ENCODE data around the gene WDR77. TPM values are rescaled to one million over a fixed set of nuclear protein-coding genes. Genes with fewer than 3 reads are reported as not detected.

The WDR77 gene
- polyA plus RNA-seq, 3 donors = 38.0 to 49.0 (median 40.7) TPM

- DNase-seq (ENCODE audit: extremely low read depth in 1 of 11, low read depth in 9 of 11, low spot score in 4 of 11) = no peak
These were observed 27.2 kb upstream of the WDR77 start for GRCh38 chr1:111476214-111476613.

GRCh38 chr1:111475701-111476100 lies 26.6 kb upstream of the WDR77 start:
- no peak for DNase-seq (ENCODE audit: extremely low read depth in 1 of 11, low read depth in 9 of 11, low spot score in 4 of 11)

- no peak for DNase-seq (ENCODE audit: extremely low read depth in 1 of 11, low read depth in 9 of 11, low spot score in 4 of 11)
These were observed 25.5 kb upstream of the WDR77 start for GRCh38 chr1:111474521-111474920.

- no peak for DNase-seq (ENCODE audit: extremely low read depth in 1 of 11, low read depth in 9 of 11, low spot score in 4 of 11)
These were observed 25.1 kb upstream of the WDR77 start for GRCh38 chr1:111474106-111474505.

- no peak for DNase-seq (ENCODE audit: extremely low read depth in 1 of 11, low read depth in 9 of 11, low spot score in 4 of 11)
These were observed 22.5 kb upstream of the WDR77 start for GRCh38 chr1:111471538-111471937.

- DNase-seq (ENCODE audit: extremely low read depth in 1 of 11, low read depth in 9 of 11, low spot score in 4 of 11) = no peak
These were observed 22.0 kb upstream of the WDR77 start for GRCh38 chr1:111471012-111471411.

GRCh38 chr1:111470596-111470995 lies 21.5 kb upstream of the WDR77 start:
- no peak for DNase-seq (ENCODE audit: extremely low read depth in 1 of 11, low read depth in 9 of 11, low spot score in 4 of 11)

GRCh38 chr1:111469539-111469938 lies 20.5 kb upstream of the WDR77 start:
- no peak for DNase-seq (ENCODE audit: extremely low read depth in 1 of 11, low read depth in 9 of 11, low spot score in 4 of 11)

GRCh38 chr1:111468717-111469100 lies 19.7 kb upstream of the WDR77 start:
- no peak for DNase-seq (ENCODE audit: extremely low read depth in 1 of 11, low read depth in 9 of 11, low spot score in 4 of 11)

- no peak for DNase-seq (ENCODE audit: extremely low read depth in 1 of 11, low read depth in 9 of 11, low spot score in 4 of 11)
These were observed 19.0 kb upstream of the WDR77 start for GRCh38 chr1:111467865-111468716.

- no peak for DNase-seq (ENCODE audit: extremely low read depth in 1 of 11, low read depth in 9 of 11, low spot score in 4 of 11)
These were observed 17.4 kb upstream of the WDR77 start for GRCh38 chr1:111466480-111466879.

- DNase-seq (ENCODE audit: extremely low read depth in 1 of 11, low read depth in 9 of 11, low spot score in 4 of 11) = no peak
These were observed 16.7 kb upstream of the WDR77 start for GRCh38 chr1:111465754-111466153.

- no peak for DNase-seq (ENCODE audit: extremely low read depth in 1 of 11, low read depth in 9 of 11, low spot score in 4 of 11)
These were observed 14.1 kb upstream of the WDR77 start for GRCh38 chr1:111463029-111463683.

GRCh38 chr1:111462370-111463028 lies 13.4 kb upstream of the WDR77 start:
- no peak for DNase-seq (ENCODE audit: extremely low read depth in 1 of 11, low read depth in 9 of 11, low spot score in 4 of 11)

GRCh38 chr1:111461765-111462164 lies 12.7 kb upstream of the WDR77 start:
- no peak for DNase-seq (ENCODE audit: extremely low read depth in 1 of 11, low read depth in 9 of 11, low spot score in 4 of 11)

GRCh38 chr1:111455642-111456031 lies 6.6 kb upstream of the WDR77 start:
- DNase-seq (ENCODE audit: extremely low read depth in 1 of 11, low read depth in 9 of 11, low spot score in 4 of 11) = no peak

- DNase-seq (ENCODE audit: extremely low read depth in 1 of 11, low read depth in 9 of 11, low spot score in 4 of 11) = no peak
These were observed 6.0 kb upstream of the WDR77 start for GRCh38 chr1:111454859-111455641.

- DNase-seq (ENCODE audit: extremely low read depth in 1 of 11, low read depth in 9 of 11, low spot score in 4 of 11) = no peak
These were observed 4.7 kb upstream of the WDR77 start for GRCh38 chr1:111453706-111454105.

GRCh38 chr1:111452581-111452980 lies 3.5 kb upstream of the WDR77 start:
- no peak for DNase-seq (ENCODE audit: extremely low read depth in 1 of 11, low read depth in 9 of 11, low spot score in 4 of 11)
